ENCODE data around the gene KAZN. TPM values are rescaled to one million over a fixed set of nuclear protein-coding genes. Genes with fewer than 3 reads are reported as not detected.

Gene KAZN
- polyA plus RNA-seq, 1 of the 3 experiments (the other 2 are of a cell fraction), result 6.8 TPM

DNA sequence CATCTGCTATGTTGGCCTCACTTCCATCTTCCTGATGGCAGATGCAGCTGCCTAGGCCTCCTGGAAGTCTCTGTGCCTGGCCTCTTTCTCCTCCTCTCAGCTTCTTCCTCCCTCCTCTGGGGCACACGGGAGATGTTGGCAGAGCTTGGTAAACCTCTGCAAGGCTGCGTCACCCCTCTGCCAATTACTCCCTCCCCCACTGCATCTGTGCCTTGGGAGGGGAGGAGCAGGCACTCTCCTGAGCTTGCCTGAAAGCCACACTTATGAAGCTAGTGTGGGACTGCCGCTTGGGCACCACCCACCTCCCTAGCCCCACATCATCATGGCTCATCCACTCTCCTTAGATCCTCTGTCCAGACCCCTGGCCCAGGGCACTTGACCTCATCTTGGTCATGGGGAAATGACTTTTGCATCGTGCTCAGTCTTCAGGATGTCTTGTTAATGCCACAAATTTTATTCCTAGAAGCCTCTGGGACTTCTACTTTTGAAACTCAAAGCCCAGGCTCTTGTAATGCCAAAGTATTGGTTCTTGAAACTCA, 547.7 kb downstream of the KAZN start (continued):
- TF ChIP-seq, protein P1, sequence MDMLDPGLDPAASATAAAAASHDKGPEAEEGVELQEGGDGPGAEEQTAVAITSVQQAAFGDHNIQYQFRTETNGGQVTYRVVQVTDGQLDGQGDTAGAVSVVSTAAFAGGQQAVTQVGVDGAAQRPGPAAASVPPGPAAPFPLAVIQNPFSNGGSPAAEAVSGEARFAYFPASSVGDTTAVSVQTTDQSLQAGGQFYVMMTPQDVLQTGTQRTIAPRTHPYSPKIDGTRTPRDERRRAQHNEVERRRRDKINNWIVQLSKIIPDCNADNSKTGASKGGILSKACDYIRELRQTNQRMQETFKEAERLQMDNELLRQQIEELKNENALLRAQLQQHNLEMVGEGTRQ (IDR thresholded peaks at IDR 0.05; ENCODE audit: borderline replicate concordance, low read depth, low read length), result no peak
- TF ChIP-seq FOXJ3 (CRISPR knock-in tag; IDR thresholded peaks at IDR 0.05) (no peak), SMC3 (IDR thresholded peaks at IDR 0.05; ENCODE audit: low read depth, low read length) (no peak)

DNA sequence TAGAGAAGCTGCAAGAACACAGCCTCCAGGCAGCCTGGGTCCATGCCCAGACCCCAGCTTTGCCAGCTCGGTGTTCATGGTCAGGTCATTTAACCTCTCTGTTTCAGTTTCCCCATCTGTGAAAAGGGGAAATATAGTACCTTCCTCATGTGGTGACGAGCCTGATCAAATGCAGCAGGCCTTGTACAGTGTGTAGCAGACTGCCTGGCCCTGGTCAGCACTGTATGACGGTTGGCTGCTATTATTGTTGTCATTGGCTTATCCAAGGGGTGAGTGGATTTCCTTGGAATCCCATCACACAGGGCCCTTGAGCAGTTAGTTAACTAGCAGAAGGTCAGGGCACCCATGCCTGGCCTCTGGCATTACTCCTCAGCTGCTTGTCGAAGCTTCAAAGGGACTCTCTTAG, 548.5 kb downstream of the KAZN start:
- H2AFZ ChIP-seq (ENCODE audit: low read depth), result no peak overlapping the region
- no peak overlapping the region for H3K4me2 ChIP-seq
- H3K36me3 ChIP-seq (replicated peaks in 1 of 2; ENCODE audit: control insufficient read depth in 1 of 2, insufficient read depth in 2 of 2, low read length in 1 of 2), result no peaks in the 10 kb centered on the region
- H3K27ac ChIP-seq (ENCODE audit: low read depth in 2 of 2, low read length in 1 of 2), result peak overlapping the region in 1 of 2 experiments; percentile 18; a peak in 1 of 4 replicates
- no peaks in the 10 kb centered on the region for H3K27me3 ChIP-seq (ENCODE audit: insufficient read depth)
- no peaks in the 10 kb centered on the region for H3K9me2 ChIP-seq
- H3K9ac ChIP-seq, result no peak overlapping the region
- DNase-seq, result no peak
- H4K20me1 ChIP-seq (ENCODE audit: insufficient read depth), result no peaks in the 10 kb centered on the region
- no peaks in the 10 kb centered on the region for H3K9me3 ChIP-seq
- 81% methylated on average over 3 of the region's 4 CpGs for WGBS (ENCODE audit: low lambda C conversion rate)
- H3K79me2 ChIP-seq (ENCODE audit: insufficient read depth), result no peaks in the 10 kb centered on the region
- no peak overlapping the region for H3K4me3 ChIP-seq (ENCODE audit: low read depth in 2 of 2, low read length in 1 of 2)
- no peaks in the 10 kb centered on the region for H3F3A ChIP-seq (replicated peaks; ENCODE audit: insufficient read depth)
- TF ChIP-seq GABPA (IDR thresholded peaks at IDR 0.05; ENCODE audit: low read depth) (no peak), MXI1 (IDR thresholded peaks at IDR 0.05; ENCODE audit: low read depth, low read length) (no peak), TAF1 (IDR thresholded peaks at IDR 0.05; ENCODE audit: borderline replicate concordance, low read depth, low read length) (no peak), RXRA (IDR thresholded peaks at IDR 0.05; ENCODE audit: borderline replicate concordance, low read depth) (no peak), TEAD4 (IDR thresholded peaks at IDR 0.05; ENCODE audit: borderline replicate concordance, insufficient read depth) (no peak), CHD2 (IDR thresholded peaks at IDR 0.05; ENCODE audit: low read length, partially characterized antibody) (no peak), FOXM1 (IDR thresholded peaks at IDR 0.05; ENCODE audit: low read depth) (no peak), FOSL2 (IDR thresholded peaks at IDR 0.05; ENCODE audit: borderline replicate concordance, low read depth) (no peak), NRF1 (IDR thresholded peaks at IDR 0.05; ENCODE audit: low read depth, low read length) (no peak), FOXJ3 (CRISPR knock-in tag; IDR thresholded peaks at IDR 0.05) (no peak), SMC3 (IDR thresholded peaks at IDR 0.05; ENCODE audit: low read depth, low read length) (no peak), POLR2AphosphoS5 (IDR thresholded peaks at IDR 0.05; ENCODE audit: low read depth, low read length) (no peak), EZH2phosphoT487 (IDR thresholded peaks at IDR 0.05; ENCODE audit: borderline replicate concordance, low read depth) (no peak), SIN3A (IDR thresholded peaks at IDR 0.05; ENCODE audit: borderline replicate concordance, low read depth, low read length) (no peak)
- TF ChIP-seq, protein P2, sequence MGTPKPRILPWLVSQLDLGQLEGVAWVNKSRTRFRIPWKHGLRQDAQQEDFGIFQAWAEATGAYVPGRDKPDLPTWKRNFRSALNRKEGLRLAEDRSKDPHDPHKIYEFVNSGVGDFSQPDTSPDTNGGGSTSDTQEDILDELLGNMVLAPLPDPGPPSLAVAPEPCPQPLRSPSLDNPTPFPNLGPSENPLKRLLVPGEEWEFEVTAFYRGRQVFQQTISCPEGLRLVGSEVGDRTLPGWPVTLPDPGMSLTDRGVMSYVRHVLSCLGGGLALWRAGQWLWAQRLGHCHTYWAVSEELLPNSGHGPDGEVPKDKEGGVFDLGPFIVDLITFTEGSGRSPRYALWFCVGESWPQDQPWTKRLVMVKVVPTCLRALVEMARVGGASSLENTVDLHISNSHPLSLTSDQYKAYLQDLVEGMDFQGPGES (IDR thresholded peaks at IDR 0.05; ENCODE audit: low read depth, low read length), result no peak
- TF ChIP-seq, protein P3, sequence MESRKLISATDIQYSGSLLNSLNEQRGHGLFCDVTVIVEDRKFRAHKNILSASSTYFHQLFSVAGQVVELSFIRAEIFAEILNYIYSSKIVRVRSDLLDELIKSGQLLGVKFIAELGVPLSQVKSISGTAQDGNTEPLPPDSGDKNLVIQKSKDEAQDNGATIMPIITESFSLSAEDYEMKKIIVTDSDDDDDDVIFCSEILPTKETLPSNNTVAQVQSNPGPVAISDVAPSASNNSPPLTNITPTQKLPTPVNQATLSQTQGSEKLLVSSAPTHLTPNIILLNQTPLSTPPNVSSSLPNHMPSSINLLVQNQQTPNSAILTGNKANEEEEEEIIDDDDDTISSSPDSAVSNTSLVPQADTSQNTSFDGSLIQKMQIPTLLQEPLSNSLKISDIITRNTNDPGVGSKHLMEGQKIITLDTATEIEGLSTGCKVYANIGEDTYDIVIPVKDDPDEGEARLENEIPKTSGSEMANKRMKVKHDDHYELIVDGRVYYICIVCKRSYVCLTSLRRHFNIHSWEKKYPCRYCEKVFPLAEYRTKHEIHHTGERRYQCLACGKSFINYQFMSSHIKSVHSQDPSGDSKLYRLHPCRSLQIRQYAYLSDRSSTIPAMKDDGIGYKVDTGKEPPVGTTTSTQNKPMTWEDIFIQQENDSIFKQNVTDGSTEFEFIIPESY (IDR thresholded peaks at IDR 0.05; ENCODE audit: borderline replicate concordance, low read depth), result no peak
- H3K4me1 ChIP-seq (ENCODE audit: control insufficient read depth in 1 of 2, insufficient read depth in 2 of 2, low read depth in 1 of 2, low read length in 1 of 2), result peaks cover 0 to 52% of the 10 kb centered on the region in 2 experiments; a peak in 2 of 4 replicates
- CTCF ChIA-PET, result interaction anchor here (0.6 to 3.1 kb wide), 4 partner anchors 53 to 261 kb away, joined by 3 to 10 read pairs (median 4); no protein-coding TSS in a partner anchor
- POLR2A ChIA-PET, result no interaction called here
